ENCODE data around the gene CCDC167.

CCDC167 gene

DNA sequence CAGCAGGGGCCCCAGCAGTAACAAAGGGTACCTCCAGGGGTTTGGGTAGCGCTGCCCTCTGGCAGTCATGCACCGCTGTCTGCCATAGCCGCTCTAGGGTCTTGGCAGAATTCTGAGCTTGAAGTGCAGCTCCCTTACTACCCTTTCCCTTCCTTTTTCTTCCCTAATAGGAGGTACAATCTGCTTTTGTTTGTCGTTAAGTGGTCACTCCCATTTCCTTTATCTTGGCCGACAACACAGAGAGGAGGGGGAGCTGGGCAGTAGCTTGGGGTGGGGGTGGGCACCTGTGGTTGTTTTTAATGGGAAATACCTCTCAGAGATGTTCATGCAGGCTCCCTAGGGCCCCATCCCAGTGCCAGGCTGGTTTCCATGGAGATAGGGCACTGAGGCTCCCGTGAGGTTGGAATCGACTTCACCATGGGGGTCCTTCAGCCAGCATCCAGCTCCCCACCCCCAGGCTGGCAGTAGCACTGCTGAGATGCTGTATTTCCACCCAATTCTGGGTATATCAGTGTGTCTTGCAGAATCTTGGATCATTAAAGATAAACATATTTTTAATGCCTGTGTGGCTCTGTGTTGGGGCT, 18.6 kb downstream of the CCDC167 start:
- no peak overlapping the region for H3K4me3 ChIP-seq (ENCODE audit: low read depth, low read length)
- no peak for DNase-seq (ENCODE audit: low read depth)
- TF ChIP-seq, protein P1, sequence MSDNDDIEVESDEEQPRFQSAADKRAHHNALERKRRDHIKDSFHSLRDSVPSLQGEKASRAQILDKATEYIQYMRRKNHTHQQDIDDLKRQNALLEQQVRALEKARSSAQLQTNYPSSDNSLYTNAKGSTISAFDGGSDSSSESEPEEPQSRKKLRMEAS (IDR thresholded peaks at IDR 0.05; ENCODE audit: low read depth, low read length), result no peak
- TF ChIP-seq, protein P2, sequence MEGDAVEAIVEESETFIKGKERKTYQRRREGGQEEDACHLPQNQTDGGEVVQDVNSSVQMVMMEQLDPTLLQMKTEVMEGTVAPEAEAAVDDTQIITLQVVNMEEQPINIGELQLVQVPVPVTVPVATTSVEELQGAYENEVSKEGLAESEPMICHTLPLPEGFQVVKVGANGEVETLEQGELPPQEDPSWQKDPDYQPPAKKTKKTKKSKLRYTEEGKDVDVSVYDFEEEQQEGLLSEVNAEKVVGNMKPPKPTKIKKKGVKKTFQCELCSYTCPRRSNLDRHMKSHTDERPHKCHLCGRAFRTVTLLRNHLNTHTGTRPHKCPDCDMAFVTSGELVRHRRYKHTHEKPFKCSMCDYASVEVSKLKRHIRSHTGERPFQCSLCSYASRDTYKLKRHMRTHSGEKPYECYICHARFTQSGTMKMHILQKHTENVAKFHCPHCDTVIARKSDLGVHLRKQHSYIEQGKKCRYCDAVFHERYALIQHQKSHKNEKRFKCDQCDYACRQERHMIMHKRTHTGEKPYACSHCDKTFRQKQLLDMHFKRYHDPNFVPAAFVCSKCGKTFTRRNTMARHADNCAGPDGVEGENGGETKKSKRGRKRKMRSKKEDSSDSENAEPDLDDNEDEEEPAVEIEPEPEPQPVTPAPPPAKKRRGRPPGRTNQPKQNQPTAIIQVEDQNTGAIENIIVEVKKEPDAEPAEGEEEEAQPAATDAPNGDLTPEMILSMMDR (IDR thresholded peaks at IDR 0.05; ENCODE audit: low read depth, low read length), result no peak
- TF ChIP-seq POLR2A (IDR thresholded peaks at IDR 0.05; ENCODE audit: extremely low read depth, insufficient read length) (no peak), MYC (IDR thresholded peaks at IDR 0.05; ENCODE audit: low read depth, low read length) (no peak)

DNA sequence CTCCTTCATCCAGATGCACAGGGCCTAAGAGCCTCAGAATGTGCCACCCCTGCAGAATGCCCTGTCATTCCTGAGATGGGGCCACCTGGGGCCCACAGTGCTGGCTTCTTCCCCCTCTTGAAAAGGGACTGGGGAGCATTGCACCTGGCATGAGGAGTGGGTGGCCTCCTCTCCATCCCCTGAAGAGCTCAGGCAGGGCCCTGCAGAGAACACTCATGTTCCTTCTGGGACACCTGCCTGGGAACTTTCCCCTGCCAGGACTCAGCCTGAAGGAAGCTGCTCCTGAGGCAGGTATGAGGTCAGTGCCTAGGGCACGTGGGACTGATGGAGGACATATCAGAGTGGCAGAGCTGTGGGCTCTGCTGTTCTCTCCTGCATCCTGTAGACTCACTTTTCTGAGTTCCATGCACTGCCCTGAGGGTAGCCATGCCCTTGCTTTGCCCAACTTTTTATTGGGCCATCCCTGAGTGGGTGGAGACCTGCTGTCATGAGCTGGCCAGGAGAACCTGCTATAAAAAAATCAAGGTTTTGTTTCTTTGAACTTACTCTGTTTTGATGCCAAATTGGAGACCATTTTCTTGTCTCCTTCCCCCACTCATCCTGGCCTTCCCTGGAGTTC, 19.5 kb downstream of the CCDC167 start:
- H3K4me3 ChIP-seq (ENCODE audit: low read depth, low read length), result no peak overlapping the region

GRCh38 chr6:37479266-37479854, 20.3 kb downstream of the CCDC167 start:
- no peak for DNase-seq (ENCODE audit: low read depth)
- TF ChIP-seq, protein P2 (IDR thresholded peaks at IDR 0.05; ENCODE audit: low read depth, low read length), result no peak
- TF ChIP-seq, protein P1 (IDR thresholded peaks at IDR 0.05; ENCODE audit: low read depth, low read length), result no peak
- TF ChIP-seq MYC (IDR thresholded peaks at IDR 0.05; ENCODE audit: low read depth, low read length) (no peak), POLR2A (IDR thresholded peaks at IDR 0.05; ENCODE audit: extremely low read depth, insufficient read length) (no peak)
- no peak overlapping the region for H3K4me3 ChIP-seq (ENCODE audit: low read depth, low read length)

More for the DNA sequence above, 19.5 kb downstream of the CCDC167 start:
- DNase-seq (ENCODE audit: low read depth), result no peak
- no peak for TF ChIP-seq MYC (IDR thresholded peaks at IDR 0.05; ENCODE audit: low read depth, low read length)
- TF ChIP-seq, protein P1 (IDR thresholded peaks at IDR 0.05; ENCODE audit: low read depth, low read length), result no peak
- TF ChIP-seq POLR2A (IDR thresholded peaks at IDR 0.05; ENCODE audit: extremely low read depth, insufficient read length), result no peak
- TF ChIP-seq, protein P2 (IDR thresholded peaks at IDR 0.05; ENCODE audit: low read depth, low read length), result no peak

DNA sequence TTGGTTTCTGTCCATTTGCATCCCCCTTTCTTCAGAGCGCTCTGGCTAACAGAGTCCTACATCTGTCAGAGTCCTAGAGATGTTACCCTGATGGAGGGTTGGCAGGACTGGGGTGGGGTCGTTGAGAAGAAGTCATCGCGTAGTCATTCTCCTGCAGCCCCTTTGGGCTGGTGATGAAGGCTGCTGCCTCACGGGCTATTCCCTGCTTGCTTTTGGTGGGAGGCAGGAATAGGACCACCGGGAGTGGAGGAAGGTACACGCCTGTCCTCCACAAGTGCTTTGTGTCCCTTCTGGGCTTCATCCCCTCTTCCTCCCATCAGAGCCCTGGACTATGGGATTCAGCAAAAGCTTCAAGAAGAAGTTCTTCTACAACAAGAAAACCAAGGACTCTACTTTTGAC, 20.9 kb downstream of the CCDC167 start:
- no peak for DNase-seq (ENCODE audit: low read depth)
- H3K4me3 ChIP-seq (ENCODE audit: low read depth, low read length), result no peak overlapping the region
- TF ChIP-seq, protein P2 (IDR thresholded peaks at IDR 0.05; ENCODE audit: low read depth, low read length), result no peak
- TF ChIP-seq, protein P1 (IDR thresholded peaks at IDR 0.05; ENCODE audit: low read depth, low read length), result no peak
- TF ChIP-seq MYC (IDR thresholded peaks at IDR 0.05; ENCODE audit: low read depth, low read length) (no peak), POLR2A (IDR thresholded peaks at IDR 0.05; ENCODE audit: extremely low read depth, insufficient read length) (no peak)

DNA sequence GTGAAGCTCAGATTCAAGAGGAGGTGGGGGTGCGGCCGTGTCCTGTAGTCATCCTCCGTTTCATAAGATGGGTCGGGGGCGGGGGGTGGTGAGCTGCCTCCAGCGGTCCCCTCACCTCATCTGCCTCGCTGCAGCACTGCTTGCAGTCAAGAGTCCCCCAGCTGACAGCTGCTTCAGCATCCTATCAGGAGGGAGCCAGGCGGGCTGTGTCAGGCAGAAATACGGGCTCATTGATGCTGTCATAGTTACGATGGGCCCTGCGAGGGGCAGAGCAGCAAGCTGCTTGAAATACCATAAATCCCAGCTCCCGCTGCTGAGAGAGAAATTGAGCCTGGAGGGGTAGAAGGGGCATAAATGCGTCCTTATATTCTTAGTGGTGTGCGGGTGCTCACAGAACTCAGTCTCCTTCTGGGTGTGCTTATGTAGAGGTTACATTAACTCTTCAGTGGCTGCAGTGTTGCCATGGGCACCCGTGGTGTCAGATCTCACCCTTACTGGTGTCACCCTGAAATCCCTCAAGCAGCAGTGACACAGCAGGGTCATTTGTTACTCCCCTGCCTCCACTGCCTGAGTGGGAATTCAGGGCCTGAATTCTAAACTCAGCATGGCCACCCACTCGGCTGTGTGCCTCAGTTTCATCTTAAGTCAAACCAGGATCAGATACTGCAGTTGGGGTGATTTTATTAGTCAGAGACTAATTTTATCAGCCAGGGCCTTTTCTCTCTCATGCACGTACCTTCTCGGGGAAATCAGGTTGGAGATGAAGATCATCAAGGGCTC, 21.8 kb downstream of the CCDC167 start:
- TF ChIP-seq, protein P2 (IDR thresholded peaks at IDR 0.05; ENCODE audit: low read depth, low read length), result no peak
- TF ChIP-seq, protein P1 (IDR thresholded peaks at IDR 0.05; ENCODE audit: low read depth, low read length), result no peak
- TF ChIP-seq POLR2A (IDR thresholded peaks at IDR 0.05; ENCODE audit: extremely low read depth, insufficient read length), result no peak
- no peak for TF ChIP-seq MYC (IDR thresholded peaks at IDR 0.05; ENCODE audit: low read depth, low read length)
- no peak for DNase-seq (ENCODE audit: low read depth)
- H3K4me3 ChIP-seq (ENCODE audit: low read depth, low read length), result no peak overlapping the region

Data from NB4 (cell line).